ENCODE data around the gene ADGRD1.

Gene ADGRD1

DNA sequence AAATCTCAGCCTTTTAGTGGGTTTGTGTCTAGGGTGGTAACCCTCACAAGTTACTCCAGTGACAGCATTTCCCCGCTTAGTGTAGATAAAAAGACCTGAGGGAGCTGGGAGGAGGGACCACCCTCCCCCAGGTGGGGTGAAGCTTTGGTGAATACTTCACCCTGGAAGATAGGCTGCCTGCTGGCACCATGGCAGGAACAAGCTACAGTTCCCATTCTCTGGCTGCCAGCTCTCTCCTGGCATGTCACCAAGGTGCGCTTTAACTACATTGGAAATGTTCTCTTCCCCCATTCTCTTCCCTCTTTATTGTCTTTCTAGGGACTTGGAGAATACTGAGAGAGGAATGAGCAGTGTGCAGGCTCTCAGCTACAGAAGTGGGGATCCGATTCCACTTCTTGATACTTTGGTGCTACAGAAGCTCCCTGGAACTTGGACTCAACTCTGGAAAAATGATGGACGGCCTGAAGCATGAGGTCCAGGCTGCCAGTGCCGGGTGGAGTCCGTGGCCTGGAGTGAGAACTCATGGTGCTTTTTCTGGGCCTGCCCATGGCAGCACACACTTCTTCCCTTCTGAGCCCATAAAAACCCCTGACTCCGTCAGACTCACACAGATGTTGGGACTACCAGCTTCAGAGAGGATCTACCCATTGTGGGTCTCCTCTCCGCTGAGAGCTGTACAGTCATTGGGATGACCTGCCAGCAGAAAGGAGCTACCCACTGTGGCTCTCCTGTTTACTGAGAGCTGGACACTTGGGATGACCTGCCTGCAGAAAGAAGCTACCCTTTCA, 198.0 kb downstream of the ADGRD1 start:
- DNase-seq (no peak), ATAC-seq (ENCODE audit: insufficient read depth, low read depth) (no peak)
- no peaks in the 10 kb centered on the region for H4K20me1 ChIP-seq (ENCODE audit: insufficient read depth, low read length)
- H3K36me3 ChIP-seq (ENCODE audit: insufficient read depth, low read length) = no peaks in the 10 kb centered on the region
- no peaks in the 10 kb centered on the region for H3K9me3 ChIP-seq (ENCODE audit: insufficient read depth, low read length, severe bottlenecking)
- H3K27ac ChIP-seq (ENCODE audit: low read length) = no peak overlapping the region
- no peak overlapping the region for H2AFZ ChIP-seq (ENCODE audit: low read depth, low read length)
- H3K4me2 ChIP-seq (ENCODE audit: insufficient read depth, low read length) = no peak overlapping the region
- peaks cover 2% of the 10 kb centered on the region for H3K27me3 ChIP-seq (ENCODE audit: insufficient read depth, low read length, poor library complexity)
- H3K4me3 ChIP-seq (ENCODE audit: low read depth in 1 of 2, low read length in 2 of 2) = no peak overlapping the region
- no peaks in the 10 kb centered on the region for H3K4me1 ChIP-seq (ENCODE audit: insufficient read depth, low read length)
- H3K79me2 ChIP-seq (ENCODE audit: insufficient read depth, low read length) = no peaks in the 10 kb centered on the region
- H3K9ac ChIP-seq (ENCODE audit: low read depth, low read length) = no peak overlapping the region
- TF ChIP-seq EZH2 (IDR thresholded peaks at IDR 0.05; ENCODE audit: borderline replicate concordance, low read depth, low read length, severe bottlenecking) (no peak), CTCF (IDR thresholded peaks at IDR 0.05; ENCODE audit: borderline replicate concordance, extremely low read depth, low read length, poor library complexity, severe bottlenecking) (no peak)

- Histone ChIP-seq H2AFZ (ENCODE audit: low read depth, low read length) (no peak overlapping the region), H3K27ac (ENCODE audit: low read length) (no peak overlapping the region), H3K9me3 (ENCODE audit: insufficient read depth, low read length, severe bottlenecking) (no peaks in the 10 kb centered on the region), H3K4me3 (ENCODE audit: low read depth in 1 of 2, low read length in 2 of 2) (no peak overlapping the region), H3K79me2 (ENCODE audit: insufficient read depth, low read length) (no peaks in the 10 kb centered on the region), H3K36me3 (ENCODE audit: insufficient read depth, low read length) (no peaks in the 10 kb centered on the region), H3K4me1 (ENCODE audit: insufficient read depth, low read length) (no peaks in the 10 kb centered on the region), H3K27me3 (ENCODE audit: insufficient read depth, low read length, poor library complexity) (peaks cover 2% of the 10 kb centered on the region), H3K4me2 (ENCODE audit: insufficient read depth, low read length) (no peak overlapping the region), H4K20me1 (ENCODE audit: insufficient read depth, low read length) (no peaks in the 10 kb centered on the region), H3K9ac (ENCODE audit: low read depth, low read length) (no peak overlapping the region)
- DNase-seq = no peak
- TF ChIP-seq CTCF (IDR thresholded peaks at IDR 0.05; ENCODE audit: borderline replicate concordance, extremely low read depth, low read length, poor library complexity, severe bottlenecking) (no peak), EZH2 (IDR thresholded peaks at IDR 0.05; ENCODE audit: borderline replicate concordance, low read depth, low read length, severe bottlenecking) (no peak)
- ATAC-seq (ENCODE audit: insufficient read depth, low read depth) = no peak
Observed at GRCh38 chr12:131152587-131152986, 198.9 kb downstream of the ADGRD1 start.

DNA sequence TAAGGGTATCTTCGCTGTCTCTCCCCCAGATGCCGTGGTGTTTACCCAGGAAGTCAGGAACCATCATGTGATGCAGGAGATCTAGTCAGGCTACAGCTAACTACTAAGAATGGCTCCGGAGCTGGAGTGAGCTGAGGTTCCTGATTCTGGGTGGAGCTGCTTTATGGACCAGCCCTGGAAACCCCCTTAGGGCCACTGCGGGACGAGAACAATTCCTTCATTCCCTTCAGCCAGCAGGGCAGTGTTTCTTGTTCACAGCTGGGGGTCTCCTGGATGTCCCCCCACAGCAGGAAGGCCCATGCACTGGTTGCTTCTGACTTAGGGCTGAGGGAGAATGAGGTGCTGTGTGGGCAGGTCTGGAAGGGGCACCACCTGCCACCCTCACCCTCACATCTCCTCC, 199.3 kb downstream of the ADGRD1 start:
- Histone ChIP-seq H4K20me1 (ENCODE audit: insufficient read depth, low read length) (no peaks in the 10 kb centered on the region), H3K9ac (ENCODE audit: low read depth, low read length) (no peak overlapping the region), H3K4me3 (ENCODE audit: low read depth in 1 of 2, low read length in 2 of 2) (no peak overlapping the region), H3K27ac (ENCODE audit: low read length) (no peak overlapping the region), H3K27me3 (ENCODE audit: insufficient read depth, low read length, poor library complexity) (no peaks in the 10 kb centered on the region), H3K4me2 (ENCODE audit: insufficient read depth, low read length) (no peak overlapping the region), H3K4me1 (ENCODE audit: insufficient read depth, low read length) (no peaks in the 10 kb centered on the region), H3K36me3 (ENCODE audit: insufficient read depth, low read length) (no peaks in the 10 kb centered on the region), H2AFZ (ENCODE audit: low read depth, low read length) (no peak overlapping the region), H3K9me3 (ENCODE audit: insufficient read depth, low read length, severe bottlenecking) (no peaks in the 10 kb centered on the region), H3K79me2 (ENCODE audit: insufficient read depth, low read length) (no peaks in the 10 kb centered on the region)
- TF ChIP-seq CTCF (IDR thresholded peaks at IDR 0.05; ENCODE audit: borderline replicate concordance, extremely low read depth, low read length, poor library complexity, severe bottlenecking) (no peak), EZH2 (IDR thresholded peaks at IDR 0.05; ENCODE audit: borderline replicate concordance, low read depth, low read length, severe bottlenecking) (no peak)
- DNase-seq = no peak
- no peak for ATAC-seq (ENCODE audit: insufficient read depth, low read depth)

All from DND-41 (cell line).